IMR-90 (cell line): ENCODE results near the gene SPAAR. TPM values are rescaled to one million over a fixed set of nuclear protein-coding genes. Genes with fewer than 3 reads are reported as not detected.

Experiments used
- ATAC-seq: fragments of 200-7000 bp; cut with Tn5 transposase; 2 replicates; pipeline ENCODE4 v1.9.1; 2020; ENCODE audit warnings: low read depth, mild to moderate bottlenecking, moderate library complexity
- BruUV-seq: library from RNA; stranded (reverse); fragments of 400-500 nt; replicated peaks from 2 replicates; lab custom pipeline; 2021; lab: Mats Ljungman, UMichigan
- CTCF ChIA-PET: fragments of 300-600 bp; formaldehyde crosslinking; extraction: SDS; loops from one replicate; lab custom pipeline; 2021; ENCODE audit warnings: antibody characterized with exemption; lab: Yijun Ruan, JAX
- POLR2A ChIA-PET: fragments of 300-600 bp; sonication (Branson Sonifier 250); formaldehyde crosslinking; loops from one replicate; lab custom pipeline; 2022; ENCODE audit warnings: antibody characterized with exemption; ENCODE audit not compliant: unreplicated experiment; lab: Charles Lee
- DNase-seq: peaks from one replicate; pipeline ENCODE4 v3.0.0; 2013
- H2AFZ ChIP-seq: replicated peaks from 2 replicates; pipeline ENCODE3; 2013; ENCODE audit warnings: low read length, mild to moderate bottlenecking; ENCODE audit not compliant: poor library complexity
- H2AK5ac ChIP-seq: 2 replicates; pipeline ENCODE4 v1.6.1; 2013; ENCODE audit warnings: low read depth, low read length, inconsistent platforms
- H2AK9ac ChIP-seq: replicated peaks from 2 replicates; pipeline ENCODE3; 2013; ENCODE audit warnings: mild to moderate bottlenecking, low read depth, low read length, moderate library complexity; ENCODE audit not compliant: poor library complexity
- H2BK120ac ChIP-seq: 2 replicates; pipeline ENCODE4 v1.6.1; 2013; ENCODE audit warnings: low read depth, low read length, inconsistent platforms
- H2BK15ac ChIP-seq: 3 replicates; pipeline ENCODE4 v1.6.1; 2013; ENCODE audit warnings: low read depth, low read length, inconsistent platforms
- H2BK20ac ChIP-seq: 2 replicates; pipeline ENCODE4 v1.6.1; 2013; ENCODE audit warnings: low read depth, mild to moderate bottlenecking, inconsistent platforms, low read length, moderate library complexity
- H2BK5ac ChIP-seq: 2 replicates; pipeline ENCODE4 v1.6.1; 2013; ENCODE audit warnings: mild to moderate bottlenecking, low read depth, low read length, inconsistent platforms; ENCODE audit not compliant: poor library complexity, severe bottlenecking
- H3K14ac ChIP-seq: replicated peaks from 2 replicates; pipeline ENCODE4 v1.6.1; 2013; ENCODE audit warnings: low read depth, low read length, inconsistent platforms
- H3K18ac ChIP-seq: 2 replicates; pipeline ENCODE4 v1.6.1; 2013; ENCODE audit warnings: low read depth, low read length, control low read depth
- H3K23ac ChIP-seq: 2 replicates; pipeline ENCODE4 v1.6.1; 2013; ENCODE audit warnings: low read depth, low read length, inconsistent platforms
- H3K27ac ChIP-seq: 2 replicates; pipeline ENCODE4 v1.5.1; 2013; ENCODE audit warnings: mild to moderate bottlenecking, control low read depth, low read length; ENCODE audit not compliant: insufficient read depth
- H3K27me3 ChIP-seq: 2 replicates; pipeline ENCODE4 v1.6.1; 2013; ENCODE audit warnings: low read length; ENCODE audit not compliant: control insufficient read depth, insufficient read depth
- H3K36me3 ChIP-seq: 2 replicates; pipeline ENCODE4 v1.6.1; 2013; ENCODE audit warnings: low read length, mixed read lengths; ENCODE audit not compliant: control insufficient read depth, insufficient read depth
- H3K4ac ChIP-seq: 2 replicates; pipeline ENCODE4 v1.6.1; 2013; ENCODE audit warnings: low read depth, low read length, inconsistent platforms
- H3K4me1 ChIP-seq: 2 replicates; pipeline ENCODE4 v1.6.1; 2013; ENCODE audit warnings: low read length, mixed read lengths; ENCODE audit not compliant: control insufficient read depth, insufficient read depth
- H3K4me2 ChIP-seq: 2 replicates; pipeline ENCODE4 v1.6.1; 2013; ENCODE audit warnings: low read depth, mild to moderate bottlenecking, control low read depth, low read length, moderate library complexity
- H3K4me3 ChIP-seq: 2 replicates; pipeline ENCODE4 v1.5.1; 2013; ENCODE audit warnings: low read depth, mild to moderate bottlenecking, control low read depth, low read length, moderate library complexity; ENCODE audit not compliant: insufficient read depth
- H3K56ac ChIP-seq: 2 replicates; pipeline ENCODE4 v1.6.1; 2013; ENCODE audit warnings: low read length, inconsistent platforms; ENCODE audit not compliant: insufficient read depth; ENCODE audit errors: extremely low read depth
- H3K79me1 ChIP-seq, 2 experiments: 2 replicates each; pipeline ENCODE4 v1.6.1; 2013; ENCODE audit warnings: low read length in 2 of 2, inconsistent platforms in 1 of 2, low read depth in 1 of 2
- H3K9ac ChIP-seq: 2 replicates; pipeline ENCODE4 v1.6.1; 2013; ENCODE audit warnings: low read depth, low read length, control low read depth
- H3K9me1 ChIP-seq: 2 replicates; pipeline ENCODE4 v1.6.1; 2013; ENCODE audit warnings: low read length, inconsistent platforms; ENCODE audit not compliant: insufficient read depth
- H3K9me3 ChIP-seq: 2 replicates; pipeline ENCODE4 v1.6.1; 2013; ENCODE audit warnings: low read length; ENCODE audit not compliant: control insufficient read depth, insufficient read depth
- H4K20me1 ChIP-seq: 2 replicates; pipeline ENCODE4 v1.6.1; 2013; ENCODE audit warnings: low read length, inconsistent platforms; ENCODE audit not compliant: insufficient read depth
- H4K5ac ChIP-seq: 2 replicates; pipeline ENCODE4 v1.6.1; 2013; ENCODE audit warnings: mild to moderate bottlenecking, low read depth, low read length, control low read depth
- H4K8ac ChIP-seq, 2 experiments: 2 replicates each; pipeline ENCODE4 v1.6.1; 2013; ENCODE audit warnings: low read depth in 2 of 2, low read length in 2 of 2, control low read depth in 1 of 2, inconsistent platforms in 1 of 2
- H4K91ac ChIP-seq: 2 replicates; pipeline ENCODE4 v1.6.1; 2013; ENCODE audit warnings: low read depth, low read length, inconsistent platforms; ENCODE audit not compliant: insufficient read depth
- BHLHE40 ChIP-seq: fragments of 150-350 bp; IDR thresholded peaks from 2 replicates; pipeline ENCODE4 v1.6.1; 2016; ENCODE audit warnings: mild to moderate bottlenecking, low read depth, low read length
- MXI1 ChIP-seq: IDR thresholded peaks from 2 replicates; pipeline ENCODE4 v1.6.1; 2012; ENCODE audit warnings: low read depth, mild to moderate bottlenecking, low read length, moderate library complexity, borderline replicate concordance
- RAD21 ChIP-seq: IDR thresholded peaks from 2 replicates; pipeline ENCODE4 v1.6.1; 2012; ENCODE audit warnings: low read length, improper control_type of control experiment
- RCOR1 ChIP-seq: IDR thresholded peaks from 2 replicates; pipeline ENCODE4 v1.6.1; 2012; ENCODE audit warnings: mild to moderate bottlenecking, low read length, improper control_type of control experiment; ENCODE audit not compliant: insufficient replicate concordance
- SMC3 ChIP-seq: fragments of 150-350 bp; IDR thresholded peaks from 2 replicates; pipeline ENCODE4 v1.6.1; 2016; ENCODE audit warnings: low read depth, mild to moderate bottlenecking, antibody characterized with exemption, low read length, moderate library complexity
- WGBS, 2 experiments: methylation state at CpG; one replicate each; pipeline versions ENCODE4 v1.1.5 to v1.1.7; 2013; ENCODE audit warnings: missing lambda C conversion rate in 2 of 2; ENCODE audit not compliant: insufficient read length in 1 of 2; ENCODE audit errors: extremely low coverage in 2 of 2; 5-methylcytosine and 5-hydroxymethylcytosine counted together
- dilution Hi-C: fragments of 300-500 bp; cut with HindIII; formaldehyde crosslinking; loops from one replicate; pipeline ENCODE4 v1.14.3; 2018; ENCODE audit warnings: low sequenced_read_pairs; ENCODE audit not compliant: unreplicated experiment
- in situ Hi-C: fragments of 300-500 bp; cut with MboI; formaldehyde crosslinking; loops from 3 replicates; pipeline ENCODE4 v1.14.3; 2019; ENCODE audit warnings: low sequenced_read_pairs, inconsistent platforms, mixed read lengths
- intact Hi-C: fragments of 100-400 bp; cut with micrococcal nuclease; formaldehyde crosslinking; loops from 2 replicates; pipeline ENCODE4 v1.10.0; 2022
- polyA plus RNA-seq, 3 experiments: library from polyadenylated mRNA; depleted of rRNA; stranded (reverse); fragments of >200 nt; gene quantifications; 2 replicates each; pipeline ENCODE4 v1.2.3, GENCODE V29; 2012; ENCODE audit warnings: low replicate concordance in 1 of 3
- total RNA-seq: library from RNA; depleted of rRNA; stranded (reverse); fragments of >200 nt; gene quantifications from 2 replicates; pipeline ENCODE4 v1.2.3, GENCODE V29; 2012
- TF ChIP-seq, protein P1 (sequence below): conservative IDR thresholded peaks from 2 replicates; pipeline ENCODE4 v1.5.1; 2012; ENCODE audit warnings: mild to moderate bottlenecking, low read depth, low read length, improper control_type of control experiment
- TF ChIP-seq, protein P2 (sequence below): fragments of 150-350 bp; IDR thresholded peaks from 2 replicates; pipeline ENCODE4 v1.6.1; 2017; ENCODE audit warnings: mild to moderate bottlenecking, antibody characterized with exemption, low read length, low read depth

Gene SPAAR
- total and polyA plus RNA-seq, 2 of the 4 experiments (the other 2 are of a cell fraction) = 0.18 to 0.32 TPM

DNA sequence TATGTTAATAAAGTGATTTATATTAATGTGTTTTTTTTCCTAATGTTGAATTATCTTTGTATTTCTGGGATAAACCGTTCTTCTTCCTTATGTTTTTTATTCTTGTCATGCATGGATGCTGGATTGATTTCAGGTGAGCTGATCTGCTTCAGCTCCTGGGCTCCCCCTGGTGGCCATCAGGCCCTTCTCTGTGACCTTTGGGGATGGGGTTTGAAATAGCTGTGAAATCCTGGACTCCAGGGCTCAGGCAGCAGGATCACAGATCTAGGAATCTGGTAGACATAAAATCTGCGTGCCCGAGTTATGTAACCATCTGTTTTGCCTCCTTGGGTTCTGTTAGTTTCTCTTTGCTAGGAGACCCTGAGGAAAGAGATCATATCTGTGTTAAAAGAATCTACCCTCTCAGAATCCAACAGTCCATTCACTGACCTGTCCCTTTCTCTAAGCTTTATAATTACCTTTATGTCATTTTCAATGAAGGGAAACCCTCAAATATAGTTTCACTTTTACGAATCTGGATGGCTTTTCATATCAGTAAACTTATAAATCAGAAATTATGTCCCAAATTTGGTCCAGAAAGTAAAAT lies 26.9 kb upstream of the SPAAR start:
- H2BK15ac ChIP-seq = no peak overlapping the region
- dilution Hi-C loops = no loop called here
- no peak overlapping the region for H2AK9ac ChIP-seq
- H3K9me1 ChIP-seq = no peaks in the 10 kb centered on the region
- H3K4me2 ChIP-seq = no peak overlapping the region
- peaks cover 5% of the 10 kb centered on the region for H3K27me3 ChIP-seq
- in situ Hi-C loops = loop anchor here (5.0 to 10.0 kb wide), 2 partner anchors 62 to 105 kb away; no protein-coding TSS in a partner anchor
- DNase-seq (peak; percentile 71), ATAC-seq (peak; percentile 94)
- no TSS peak for BruUV-seq
- CTCF ChIA-PET = interaction anchor here (0.6 to 1.7 kb wide), 14 partner anchors 9 to 607 kb away, joined by 3 to 37 read pairs (median 3); partner anchors contain the start of genes FAM221B, NPR2, OR13J1 and TMEM8B
- no peaks in the 10 kb centered on the region for H3K79me1 ChIP-seq
- H3K9ac ChIP-seq = no peak overlapping the region
- H4K5ac ChIP-seq = no peak overlapping the region
- no peak overlapping the region for H2AFZ ChIP-seq
- no peak overlapping the region for H4K91ac ChIP-seq
- TF ChIP-seq RAD21 (peak; percentile 88), RCOR1 (no peak), MXI1 (no peak), SMC3 (peak; percentile 98), BHLHE40 (no peak)
- TF ChIP-seq, protein P1, sequence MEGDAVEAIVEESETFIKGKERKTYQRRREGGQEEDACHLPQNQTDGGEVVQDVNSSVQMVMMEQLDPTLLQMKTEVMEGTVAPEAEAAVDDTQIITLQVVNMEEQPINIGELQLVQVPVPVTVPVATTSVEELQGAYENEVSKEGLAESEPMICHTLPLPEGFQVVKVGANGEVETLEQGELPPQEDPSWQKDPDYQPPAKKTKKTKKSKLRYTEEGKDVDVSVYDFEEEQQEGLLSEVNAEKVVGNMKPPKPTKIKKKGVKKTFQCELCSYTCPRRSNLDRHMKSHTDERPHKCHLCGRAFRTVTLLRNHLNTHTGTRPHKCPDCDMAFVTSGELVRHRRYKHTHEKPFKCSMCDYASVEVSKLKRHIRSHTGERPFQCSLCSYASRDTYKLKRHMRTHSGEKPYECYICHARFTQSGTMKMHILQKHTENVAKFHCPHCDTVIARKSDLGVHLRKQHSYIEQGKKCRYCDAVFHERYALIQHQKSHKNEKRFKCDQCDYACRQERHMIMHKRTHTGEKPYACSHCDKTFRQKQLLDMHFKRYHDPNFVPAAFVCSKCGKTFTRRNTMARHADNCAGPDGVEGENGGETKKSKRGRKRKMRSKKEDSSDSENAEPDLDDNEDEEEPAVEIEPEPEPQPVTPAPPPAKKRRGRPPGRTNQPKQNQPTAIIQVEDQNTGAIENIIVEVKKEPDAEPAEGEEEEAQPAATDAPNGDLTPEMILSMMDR = peak; percentile 93
- TF ChIP-seq, protein P2, sequence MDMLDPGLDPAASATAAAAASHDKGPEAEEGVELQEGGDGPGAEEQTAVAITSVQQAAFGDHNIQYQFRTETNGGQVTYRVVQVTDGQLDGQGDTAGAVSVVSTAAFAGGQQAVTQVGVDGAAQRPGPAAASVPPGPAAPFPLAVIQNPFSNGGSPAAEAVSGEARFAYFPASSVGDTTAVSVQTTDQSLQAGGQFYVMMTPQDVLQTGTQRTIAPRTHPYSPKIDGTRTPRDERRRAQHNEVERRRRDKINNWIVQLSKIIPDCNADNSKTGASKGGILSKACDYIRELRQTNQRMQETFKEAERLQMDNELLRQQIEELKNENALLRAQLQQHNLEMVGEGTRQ = no peak
- H3K4me3 ChIP-seq = no peak overlapping the region
- H3K27ac ChIP-seq = no peak overlapping the region
- no peaks in the 10 kb centered on the region for H3K36me3 ChIP-seq
- WGBS, 2 experiments = no CpG with 5 or more reads among the region's 4 CpGs
- POLR2A ChIA-PET = interaction anchor here (1.2 kb wide), 1 partner anchor 92 kb away, joined by 3 read pairs; no protein-coding TSS in a partner anchor
- H3K18ac ChIP-seq = no peak overlapping the region
- H4K8ac ChIP-seq = no peak overlapping the region
- H3K56ac ChIP-seq = no peak overlapping the region
- no peak overlapping the region for H3K4ac ChIP-seq
- H2BK20ac ChIP-seq = no peak overlapping the region
- no peaks in the 10 kb centered on the region for H3K4me1 ChIP-seq
- H4K20me1 ChIP-seq = no peaks in the 10 kb centered on the region
- H3K23ac ChIP-seq = no peak overlapping the region
- no peak overlapping the region for H3K14ac ChIP-seq
- no peak overlapping the region for H2BK5ac ChIP-seq
- H2BK120ac ChIP-seq = no peak overlapping the region
- H3K9me3 ChIP-seq = peaks cover 3% of the 10 kb centered on the region; the same call in 1 of the 2 replicates
- H2AK5ac ChIP-seq = no peak overlapping the region
- intact Hi-C loops = loop anchor here (1.0 kb wide), 2 partner anchors 56 to 92 kb away; no protein-coding TSS in a partner anchor
